Mesothelial cell of epicardium (in vitro differentiated cells): ENCODE results near the gene ZCCHC10. TPM values are rescaled to one million over a fixed set of nuclear protein-coding genes. Genes with fewer than 3 reads are reported as not detected.
"Not testable (repeated sequence)": the region's sequence is repeated elsewhere in the genome, so short reads cannot be mapped to it uniquely, and the experiment has no call there.

ENCODE experiments used
- DNase-seq, 2 experiments: peaks; one replicate each; pipeline ENCODE4 v3.0.0; 2021; ENCODE audit warnings: low spot score in 2 of 2; ENCODE audit not compliant: unreplicated experiment in 2 of 2
- H3K27ac Mint-ChIP-seq: 2 replicates; pipeline ENCODE4 v1.8.0; 2021; ENCODE audit warnings: mixed read lengths
- H3K27me3 Mint-ChIP-seq: 2 replicates; pipeline ENCODE4 v1.8.0; 2021; ENCODE audit warnings: low read depth, mixed read lengths
- H3K36me3 Mint-ChIP-seq: 2 replicates; pipeline ENCODE4 v1.8.0; 2021; ENCODE audit warnings: mixed read lengths
- H3K4me1 Mint-ChIP-seq: 2 replicates; pipeline ENCODE4 v1.8.0; 2021; ENCODE audit warnings: mixed read lengths
- H3K4me3 Mint-ChIP-seq: 2 replicates; pipeline ENCODE4 v1.8.0; 2021; ENCODE audit warnings: mild to moderate bottlenecking, moderate library complexity, mixed read lengths
- H3K9me3 Mint-ChIP-seq: 2 replicates; pipeline ENCODE4 v1.8.0; 2021; ENCODE audit warnings: mixed read lengths
- CTCF ChIP-seq: fragments of 200-600 bp; sonication (generic); IDR thresholded peaks from one replicate; pipeline ENCODE4 v1.5.0; 2021; ENCODE audit warnings: antibody characterized with exemption; ENCODE audit not compliant: unreplicated experiment
- total RNA-seq: library from RNA; stranded (reverse); gene quantifications from 3 replicates; pipeline ENCODE4 v1.2.1, GENCODE V29; 2021

The ZCCHC10 gene
- total RNA-seq, 1 donor from 2014 or later, result 18.7 TPM

- no peak for TF ChIP-seq CTCF
- Mint-ChIP-seq H3K27ac (no peak overlapping the region), H3K4me3 (no peak overlapping the region), H3K36me3 (no peaks in the 10 kb centered on the region), H3K4me1 (no peaks in the 10 kb centered on the region), H3K27me3 (no peaks in the 10 kb centered on the region), H3K9me3 (peaks cover 14% of the 10 kb centered on the region)
- no peak for DNase-seq
Measured at GRCh38 chr5:132979367-132979940, 46.9 kb downstream of the ZCCHC10 start.

DNA sequence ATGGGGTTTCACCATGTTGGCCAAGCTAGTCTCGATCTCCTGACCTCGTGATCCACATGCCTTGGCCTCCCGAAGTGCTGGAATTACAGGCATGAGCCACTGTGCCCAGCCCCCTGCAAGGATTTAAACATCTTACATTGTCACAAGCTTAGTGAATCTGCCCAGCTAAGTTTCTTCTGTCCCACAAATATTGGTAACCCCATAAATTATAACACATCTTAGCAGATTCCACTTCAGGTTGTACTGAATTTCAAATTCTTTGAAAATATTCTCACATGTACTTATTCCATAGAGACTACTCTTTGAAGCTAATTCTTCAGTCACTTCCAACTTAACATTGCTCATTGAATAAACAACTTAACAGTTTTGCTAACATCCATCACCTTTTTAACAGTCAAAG, 49.5 kb downstream of the ZCCHC10 start:
- H3K27me3 Mint-ChIP-seq, result no peaks in the 10 kb centered on the region
- DNase-seq, result no peak
- no peak for TF ChIP-seq CTCF
- H3K27ac Mint-ChIP-seq, result no peak overlapping the region
- H3K4me1 Mint-ChIP-seq, result no peaks in the 10 kb centered on the region
- peaks cover 13% of the 10 kb centered on the region for H3K9me3 Mint-ChIP-seq
- H3K36me3 Mint-ChIP-seq, result no peaks in the 10 kb centered on the region
- H3K4me3 Mint-ChIP-seq, result no peak overlapping the region

DNA sequence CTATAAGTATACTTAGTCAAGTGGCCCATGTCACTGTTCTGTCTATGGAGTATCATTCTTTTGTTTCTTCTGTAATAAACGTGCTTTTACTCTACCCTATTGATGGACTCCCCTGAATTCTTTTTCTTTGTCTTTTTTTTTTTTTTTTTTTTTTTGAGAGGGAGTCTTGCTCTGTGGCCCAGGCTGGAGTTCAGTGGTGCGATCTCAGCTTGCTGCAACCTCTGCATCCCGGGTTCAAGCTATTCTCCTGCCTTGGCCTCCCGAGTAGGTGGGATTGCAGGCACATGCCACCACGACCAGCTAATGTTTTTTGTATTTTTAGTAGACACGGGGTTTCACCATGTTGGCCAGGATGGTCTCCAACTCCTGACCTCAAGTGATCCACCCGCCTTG, 53.9 kb downstream of the ZCCHC10 start:
- not testable (repeated sequence) for H3K36me3 Mint-ChIP-seq, H3K27ac Mint-ChIP-seq
- peaks cover 13% of the 10 kb centered on the region for H3K9me3 Mint-ChIP-seq

DNA sequence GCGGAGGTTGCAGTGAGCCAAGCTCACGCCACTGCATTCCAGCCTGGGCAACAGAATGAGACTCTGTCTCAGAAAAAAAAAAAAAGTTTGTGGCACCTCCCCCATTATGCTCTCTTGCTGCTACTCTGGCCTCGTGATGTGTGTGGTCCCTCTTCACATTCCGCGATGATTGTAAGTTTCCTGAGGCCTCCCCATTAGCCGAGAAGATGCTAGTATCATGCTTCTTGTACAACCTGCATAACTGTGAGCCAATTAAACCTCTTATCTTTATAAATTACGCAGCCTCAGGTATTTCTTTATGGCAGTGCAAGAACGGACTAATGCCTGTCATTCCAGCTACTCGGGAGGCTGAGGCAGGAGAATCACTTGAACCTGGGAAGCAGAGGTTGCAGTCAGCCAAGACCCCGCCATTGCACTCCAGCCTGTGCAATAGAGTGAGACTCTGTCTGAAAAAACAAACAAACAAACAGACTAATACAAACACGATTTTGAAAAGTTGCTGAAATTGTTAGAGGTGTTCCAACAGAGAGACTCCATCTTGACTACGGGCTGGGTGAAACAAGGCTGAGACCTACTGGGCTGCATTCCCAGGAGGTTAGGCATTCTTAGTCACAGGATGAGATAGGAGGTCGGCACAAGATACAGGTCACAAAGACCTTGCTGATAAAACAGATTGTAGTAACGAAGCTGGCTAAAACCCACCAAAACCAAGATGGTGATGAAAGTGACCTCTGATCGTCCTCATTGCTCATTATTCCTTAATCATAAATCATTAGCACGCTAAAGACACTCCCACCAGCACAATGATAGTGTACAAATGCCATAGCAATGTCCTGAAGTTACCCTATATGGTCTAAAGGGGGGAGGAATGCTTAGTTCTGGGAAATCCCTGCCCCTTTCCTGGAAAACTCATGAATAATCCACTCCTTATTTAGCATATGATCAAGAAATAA, 54.6 kb downstream of the ZCCHC10 start:
- H3K9me3 Mint-ChIP-seq, result peaks cover 9% of the 10 kb centered on the region
- no peak overlapping the region for H3K4me3 Mint-ChIP-seq
- no peaks in the 10 kb centered on the region for H3K27me3 Mint-ChIP-seq
- TF ChIP-seq CTCF, result no peak
- H3K27ac Mint-ChIP-seq, result no peak overlapping the region
- H3K36me3 Mint-ChIP-seq, result no peaks in the 10 kb centered on the region
- DNase-seq, result no peak
- H3K4me1 Mint-ChIP-seq, result no peaks in the 10 kb centered on the region

More for the DNA sequence above, 53.9 kb downstream of the ZCCHC10 start:
- H3K4me1 Mint-ChIP-seq, DNase-seq, H3K27me3 Mint-ChIP-seq, H3K4me3 Mint-ChIP-seq: not testable (repeated sequence)

GRCh38 chr5:132965120-132965519, 61.2 kb downstream of the ZCCHC10 start:
- no peak for TF ChIP-seq CTCF
- peaks cover 19% of the 10 kb centered on the region for H3K4me1 Mint-ChIP-seq

More at GRCh38 chr5:132965120-132965519, 61.2 kb downstream of the ZCCHC10 start:
- Mint-ChIP-seq H3K27ac (no peak overlapping the region), H3K9me3 (no peaks in the 10 kb centered on the region), H3K4me3 (no peak overlapping the region), H3K27me3 (no peaks in the 10 kb centered on the region), H3K36me3 (no peaks in the 10 kb centered on the region)
- DNase-seq, result no peak
